Gastrocnemius medialis (tissue), 4 donors: ENCODE data around the gene AP3S2.

Experiments
- CTCF ChIP-seq, 5 experiments: fragments of 450-650 bp in 3 of 5; fragments of 200-600 bp in 2 of 5; sonication (generic) in 2 of 5; IDR thresholded peaks in 4 of 5; conservative IDR thresholded peaks in 1 of 5; 1 replicate in 4 of 5; 2 replicates in 1 of 5; pipeline ENCODE4 v1.5.1; 2016 to 2019; ENCODE audit warnings: antibody characterized with exemption in 5 of 5, mild to moderate bottlenecking in 3 of 5, moderate library complexity in 3 of 5
- POLR2A ChIP-seq, 2 donors: fragments of 450-650 bp; IDR thresholded peaks; one replicate each; pipeline ENCODE4 v1.6.1; 2017; ENCODE audit warnings: antibody characterized with exemption in 2 of 2, mild to moderate bottlenecking in 2 of 2, moderate library complexity in 2 of 2

DNA sequence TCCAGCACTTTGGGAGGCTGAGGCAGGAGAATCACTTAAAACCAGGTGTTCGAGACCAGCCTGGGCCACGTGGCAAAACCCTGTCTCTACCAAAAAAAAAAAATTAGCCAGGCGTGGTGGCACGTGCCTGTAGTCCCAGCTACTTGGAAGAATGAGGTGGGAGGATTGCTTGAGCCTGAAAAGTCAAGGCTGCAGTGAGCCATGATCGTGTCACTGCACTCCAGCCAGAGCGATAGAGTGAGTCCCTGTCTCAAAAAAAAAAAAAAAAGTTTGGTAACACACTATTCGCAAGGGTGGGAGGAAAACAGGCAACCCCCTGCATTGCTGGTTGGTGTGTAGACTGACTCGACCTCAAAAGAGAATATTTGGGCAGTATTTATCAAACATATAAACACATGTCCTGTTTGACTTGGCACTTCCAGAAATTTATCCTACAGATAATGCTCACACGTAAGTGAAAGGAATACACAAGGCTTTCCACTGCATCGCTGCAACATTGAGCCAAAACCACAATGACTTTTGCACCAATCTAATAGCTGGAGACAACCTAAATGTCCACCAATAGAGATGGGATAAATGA, 76.0 kb downstream of the AP3S2 start:
- TF ChIP-seq CTCF (IDR thresholded peaks at IDR 0.05 in 4 of 5, conservative IDR thresholded peaks at IDR 0.05 in 1 of 5) (no peak), POLR2A (IDR thresholded peaks at IDR 0.05) (no peak)
